PFSK-1 (cell line): ENCODE results near the gene APOO.

Experiments used
- FOXP2 ChIP-seq: optimal IDR thresholded peaks from 2 replicates; pipeline ENCODE3; 2011; ENCODE audit warnings: borderline replicate concordance, control low read depth, inconsistent platforms; ENCODE audit not compliant: insufficient read depth; ENCODE audit errors: extremely low read length, extremely low read depth
- POLR2AphosphoS5 ChIP-seq: IDR thresholded peaks from 2 replicates; pipeline ENCODE4 v1.6.1; 2012; ENCODE audit warnings: low read depth, mild to moderate bottlenecking, control low read depth, low read length, moderate library complexity
- SIN3A ChIP-seq: IDR thresholded peaks from 2 replicates; pipeline ENCODE4 v1.6.1; 2012; ENCODE audit warnings: mild to moderate bottlenecking, low read length, moderate library complexity, borderline replicate concordance; ENCODE audit not compliant: insufficient read depth
- TAF1 ChIP-seq: IDR thresholded peaks from 2 replicates; pipeline ENCODE4 v1.6.1; 2012; ENCODE audit warnings: low read length, control low read depth, borderline replicate concordance; ENCODE audit not compliant: insufficient read depth
- TF ChIP-seq, protein P1 (sequence below), 2 experiments: IDR thresholded peaks; 2 replicates each; pipeline versions ENCODE4 v1.6.1 to v1.8.0; 2011 to 2012; ENCODE audit warnings: low read depth in 2 of 2, low read length in 2 of 2, control low read depth in 1 of 2, inconsistent platforms in 1 of 2, mild to moderate bottlenecking in 1 of 2, moderate library complexity in 1 of 2; ENCODE audit not compliant: insufficient read depth in 1 of 2

APOO gene

DNA sequence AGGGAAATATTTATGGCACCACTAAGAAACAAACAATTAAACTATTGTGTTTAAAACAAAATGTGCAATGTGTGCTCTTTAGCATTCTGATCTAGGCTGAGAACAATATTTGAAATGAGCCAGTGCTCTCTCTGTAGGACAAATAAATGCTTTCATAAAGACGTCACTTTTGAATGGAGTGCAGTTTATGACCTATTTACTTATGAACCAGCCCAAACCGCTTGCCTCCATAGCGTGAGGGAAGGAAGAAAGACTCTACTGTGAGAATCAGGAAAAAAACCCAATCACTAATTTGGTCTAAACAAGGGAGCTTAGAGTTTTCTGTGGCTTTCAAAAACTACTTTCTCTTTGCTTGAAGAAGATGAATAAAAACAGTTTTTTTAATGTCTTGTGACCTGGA, 85.3 kb downstream of the APOO start:
- TF ChIP-seq, protein P1, sequence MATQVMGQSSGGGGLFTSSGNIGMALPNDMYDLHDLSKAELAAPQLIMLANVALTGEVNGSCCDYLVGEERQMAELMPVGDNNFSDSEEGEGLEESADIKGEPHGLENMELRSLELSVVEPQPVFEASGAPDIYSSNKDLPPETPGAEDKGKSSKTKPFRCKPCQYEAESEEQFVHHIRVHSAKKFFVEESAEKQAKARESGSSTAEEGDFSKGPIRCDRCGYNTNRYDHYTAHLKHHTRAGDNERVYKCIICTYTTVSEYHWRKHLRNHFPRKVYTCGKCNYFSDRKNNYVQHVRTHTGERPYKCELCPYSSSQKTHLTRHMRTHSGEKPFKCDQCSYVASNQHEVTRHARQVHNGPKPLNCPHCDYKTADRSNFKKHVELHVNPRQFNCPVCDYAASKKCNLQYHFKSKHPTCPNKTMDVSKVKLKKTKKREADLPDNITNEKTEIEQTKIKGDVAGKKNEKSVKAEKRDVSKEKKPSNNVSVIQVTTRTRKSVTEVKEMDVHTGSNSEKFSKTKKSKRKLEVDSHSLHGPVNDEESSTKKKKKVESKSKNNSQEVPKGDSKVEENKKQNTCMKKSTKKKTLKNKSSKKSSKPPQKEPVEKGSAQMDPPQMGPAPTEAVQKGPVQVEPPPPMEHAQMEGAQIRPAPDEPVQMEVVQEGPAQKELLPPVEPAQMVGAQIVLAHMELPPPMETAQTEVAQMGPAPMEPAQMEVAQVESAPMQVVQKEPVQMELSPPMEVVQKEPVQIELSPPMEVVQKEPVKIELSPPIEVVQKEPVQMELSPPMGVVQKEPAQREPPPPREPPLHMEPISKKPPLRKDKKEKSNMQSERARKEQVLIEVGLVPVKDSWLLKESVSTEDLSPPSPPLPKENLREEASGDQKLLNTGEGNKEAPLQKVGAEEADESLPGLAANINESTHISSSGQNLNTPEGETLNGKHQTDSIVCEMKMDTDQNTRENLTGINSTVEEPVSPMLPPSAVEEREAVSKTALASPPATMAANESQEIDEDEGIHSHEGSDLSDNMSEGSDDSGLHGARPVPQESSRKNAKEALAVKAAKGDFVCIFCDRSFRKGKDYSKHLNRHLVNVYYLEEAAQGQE (IDR thresholded peaks at IDR 0.05; ENCODE audit: insufficient read depth in 1 of 2, low read depth in 2 of 2, low read length in 2 of 2) = no peak
- TF ChIP-seq FOXP2 (no peak), SIN3A (no peak), TAF1 (no peak), POLR2AphosphoS5 (no peak)

DNA sequence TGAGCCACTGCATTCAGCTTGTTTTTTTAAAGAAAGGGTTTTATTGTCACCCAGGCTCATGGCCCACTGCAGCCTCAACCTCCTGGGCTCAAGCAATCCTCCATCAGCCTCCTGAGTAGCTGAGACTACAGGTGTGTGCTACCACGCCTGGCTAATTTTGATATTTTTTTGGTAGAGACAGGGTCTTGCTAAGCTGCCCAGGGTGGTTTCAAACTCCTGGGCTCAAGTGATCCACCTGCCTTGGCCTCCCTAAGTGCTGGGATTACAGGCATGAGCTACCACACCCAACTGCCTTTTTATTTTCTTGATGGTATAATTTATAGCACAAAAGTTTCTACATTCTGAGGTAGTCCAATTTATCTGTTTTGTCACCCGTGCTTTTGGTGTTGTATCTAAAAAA, 85.9 kb downstream of the APOO start:
- no peak for TF ChIP-seq POLR2AphosphoS5
- TF ChIP-seq TAF1 = no peak
- TF ChIP-seq, protein P1 (IDR thresholded peaks at IDR 0.05; ENCODE audit: insufficient read depth in 1 of 2, low read depth in 2 of 2, low read length in 2 of 2) = no peak
- TF ChIP-seq SIN3A = no peak
- TF ChIP-seq FOXP2 = no peak

- TF ChIP-seq FOXP2 (no peak), SIN3A (no peak), POLR2AphosphoS5 (no peak), TAF1 (no peak)
- TF ChIP-seq, protein P1 (IDR thresholded peaks at IDR 0.05; ENCODE audit: insufficient read depth in 1 of 2, low read depth in 2 of 2, low read length in 2 of 2) = no peak
Observed at GRCh38 chrX:23820235-23820782, 87.4 kb downstream of the APOO start.

DNA sequence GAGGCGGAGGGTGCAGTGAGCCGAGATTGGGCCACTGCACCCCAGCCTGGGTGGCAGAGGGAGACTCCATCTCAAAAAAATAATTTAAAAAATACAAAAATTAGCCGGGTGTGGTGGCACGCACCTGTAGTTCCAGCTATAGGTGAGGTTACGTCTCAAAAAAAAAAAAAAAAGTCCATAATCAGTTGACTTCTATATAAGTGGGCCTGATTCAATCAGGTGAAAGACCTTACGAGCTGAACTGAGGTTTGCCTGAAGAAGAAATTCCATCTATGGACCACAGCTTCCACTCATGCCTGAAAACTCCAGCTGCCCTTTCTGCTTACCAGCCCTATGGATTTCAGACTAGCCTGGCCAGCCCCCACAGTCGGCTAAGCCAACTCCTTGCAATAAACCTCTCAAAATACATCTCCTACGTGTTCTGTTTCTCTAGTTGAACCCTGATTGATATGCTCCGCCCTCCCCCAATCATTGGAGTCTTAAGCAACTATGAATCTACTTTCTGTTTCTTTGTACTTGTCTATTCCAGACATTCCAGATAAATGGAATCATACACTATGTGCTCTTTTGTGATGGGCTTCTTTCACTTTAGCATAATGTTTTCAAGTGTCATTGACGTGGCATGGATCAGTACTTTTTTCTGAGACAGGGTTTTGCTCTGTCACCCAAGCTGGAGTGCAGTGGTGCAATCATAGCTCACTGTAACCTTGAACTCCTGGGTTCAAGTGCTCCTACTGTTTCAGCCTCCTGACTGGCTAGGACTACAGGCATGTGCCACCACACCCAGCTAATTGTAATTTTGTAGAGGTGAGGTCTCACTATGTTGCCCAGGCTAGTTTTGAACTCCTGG, 88.1 kb downstream of the APOO start:
- TF ChIP-seq POLR2AphosphoS5 (no peak), TAF1 (no peak), SIN3A (no peak), FOXP2 (no peak)

DNA sequence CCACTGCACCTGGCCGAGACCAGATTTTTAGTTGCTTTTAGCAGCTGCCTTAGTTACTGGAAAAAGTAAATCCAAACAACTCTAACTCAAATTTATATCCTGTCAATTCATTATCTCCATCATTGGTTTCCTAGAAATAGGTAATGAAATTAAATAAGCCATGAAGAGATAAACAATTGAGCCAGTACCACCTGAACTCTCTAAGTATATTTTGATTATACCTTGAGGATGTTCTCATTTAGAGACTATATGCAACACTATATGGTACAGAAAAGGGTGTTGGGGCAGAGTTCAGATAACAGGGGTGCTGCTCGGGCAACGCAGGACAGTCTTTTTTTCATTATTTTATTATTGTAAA, 89.8 kb downstream of the APOO start:
- TF ChIP-seq POLR2AphosphoS5 (no peak), TAF1 (no peak), SIN3A (no peak), FOXP2 (no peak)
- TF ChIP-seq, protein P1 (IDR thresholded peaks at IDR 0.05; ENCODE audit: insufficient read depth in 1 of 2, low read depth in 2 of 2, low read length in 2 of 2) = no peak
